Measurements from ENCODE around the gene FLII.
"Not testable (repeated sequence)": the region's sequence is repeated elsewhere in the genome, so short reads cannot be mapped to it uniquely, and the experiment has no call there.

FLII gene

GRCh38 chr17:18258356-18259038, at the start of gene FLII:
FLII (minus strand) TSS chr17:18258738; CDS start chr17:18258690, 48 bp downstream.
- no peak for TF ChIP-seq CTCF (conservative IDR thresholded peaks at IDR 0.05; ENCODE audit: control insufficient read depth, insufficient read depth, low read depth, low read length)
- peak within 1 kb of the TSS; percentile 83 for H3K4me3 ChIP-seq (ENCODE audit: control insufficient read depth, low read depth, low read length)
- no peak for DNase-seq (ENCODE audit: low read depth)

GRCh38 chr17:18303206-18303605, 44.7 kb upstream of the FLII start:
- not testable (repeated sequence) for DNase-seq (ENCODE audit: low read depth); H3K4me3 ChIP-seq (ENCODE audit: control insufficient read depth, low read depth, low read length)

- DNase-seq (ENCODE audit: low read depth), result no peak
- TF ChIP-seq CTCF (conservative IDR thresholded peaks at IDR 0.05; ENCODE audit: control insufficient read depth, insufficient read depth, low read depth, low read length), result no peak
- no peak overlapping the region for H3K4me3 ChIP-seq (ENCODE audit: control insufficient read depth, low read depth, low read length)
Observed at GRCh38 chr17:18300725-18301480, 42.4 kb upstream of the FLII start.

GRCh38 chr17:18298061-18298460, 39.5 kb upstream of the FLII start:
- H3K4me3 ChIP-seq (ENCODE audit: control insufficient read depth, low read depth, low read length); DNase-seq (ENCODE audit: low read depth): not testable (repeated sequence)

- TF ChIP-seq CTCF (conservative IDR thresholded peaks at IDR 0.05; ENCODE audit: control insufficient read depth, insufficient read depth, low read depth, low read length), result no peak
- H3K4me3 ChIP-seq (ENCODE audit: control insufficient read depth, low read depth, low read length), result no peak overlapping the region
- DNase-seq (ENCODE audit: low read depth), result no peak
Observed at GRCh38 chr17:18291718-18292540, 33.4 kb upstream of the FLII start.

GRCh38 chr17:18285296-18285695, 26.8 kb upstream of the FLII start:
- DNase-seq (ENCODE audit: low read depth), result no peak
- TF ChIP-seq CTCF (conservative IDR thresholded peaks at IDR 0.05; ENCODE audit: control insufficient read depth, insufficient read depth, low read depth, low read length), result no peak
- H3K4me3 ChIP-seq (ENCODE audit: control insufficient read depth, low read depth, low read length), result no peak overlapping the region

GRCh38 chr17:18281788-18282187, 23.2 kb upstream of the FLII start:
- TF ChIP-seq CTCF (conservative IDR thresholded peaks at IDR 0.05; ENCODE audit: control insufficient read depth, insufficient read depth, low read depth, low read length), result no peak
- no peak overlapping the region for H3K4me3 ChIP-seq (ENCODE audit: control insufficient read depth, low read depth, low read length)
- DNase-seq (ENCODE audit: low read depth), result no peak
